Measurements from ENCODE around the gene SERINC1. TPM values are rescaled to one million over a fixed set of nuclear protein-coding genes. Genes with fewer than 3 reads are reported as not detected.

SERINC1 gene
- total and polyA plus RNA-seq, 9 of the 15 experiments (the other 6 are each of a cell fraction or from before 2014, with no cell fraction given) = 28.8 to 64.6 (median 39.7) TPM

DNA sequence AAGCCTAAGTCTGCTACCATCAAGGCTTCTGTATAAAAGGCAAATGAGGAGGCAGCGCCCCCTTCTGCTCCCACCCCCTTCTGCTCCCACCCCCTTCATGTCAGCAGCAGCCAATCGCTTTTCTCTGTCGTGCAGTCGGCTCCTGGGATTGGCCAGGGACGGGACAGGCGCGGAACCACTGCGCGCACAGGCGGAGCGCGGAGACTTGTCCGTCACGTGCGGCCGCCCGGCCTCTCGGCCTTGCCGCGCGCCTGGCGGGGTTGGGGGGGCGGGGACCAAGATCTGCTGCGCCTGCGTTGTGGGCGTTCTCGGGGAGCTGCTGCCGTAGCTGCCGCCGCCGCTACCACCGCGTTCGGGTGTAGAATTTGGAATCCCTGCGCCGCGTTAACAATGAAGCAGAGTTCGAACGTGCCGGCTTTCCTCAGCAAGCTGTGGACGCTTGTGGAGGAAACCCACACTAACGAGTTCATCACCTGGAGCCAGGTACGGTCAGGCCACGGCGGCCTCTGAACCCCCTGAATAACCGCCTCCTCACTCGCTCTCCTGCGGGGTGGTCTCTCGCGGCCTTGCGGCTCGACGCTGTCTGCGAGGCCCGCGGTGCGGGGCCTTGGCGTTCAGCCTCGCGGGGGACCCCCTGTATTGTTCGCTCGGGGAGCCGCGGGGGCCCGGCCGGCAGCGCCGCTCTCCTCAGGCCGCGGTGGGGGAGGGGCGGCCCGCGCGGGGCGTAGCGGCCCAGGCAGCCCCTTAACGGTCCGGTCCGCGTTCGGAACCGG is 72.1 kb downstream of the SERINC1 start, which contains the start of gene HSF2 (continued):
- TF ChIP-seq, protein P1, sequence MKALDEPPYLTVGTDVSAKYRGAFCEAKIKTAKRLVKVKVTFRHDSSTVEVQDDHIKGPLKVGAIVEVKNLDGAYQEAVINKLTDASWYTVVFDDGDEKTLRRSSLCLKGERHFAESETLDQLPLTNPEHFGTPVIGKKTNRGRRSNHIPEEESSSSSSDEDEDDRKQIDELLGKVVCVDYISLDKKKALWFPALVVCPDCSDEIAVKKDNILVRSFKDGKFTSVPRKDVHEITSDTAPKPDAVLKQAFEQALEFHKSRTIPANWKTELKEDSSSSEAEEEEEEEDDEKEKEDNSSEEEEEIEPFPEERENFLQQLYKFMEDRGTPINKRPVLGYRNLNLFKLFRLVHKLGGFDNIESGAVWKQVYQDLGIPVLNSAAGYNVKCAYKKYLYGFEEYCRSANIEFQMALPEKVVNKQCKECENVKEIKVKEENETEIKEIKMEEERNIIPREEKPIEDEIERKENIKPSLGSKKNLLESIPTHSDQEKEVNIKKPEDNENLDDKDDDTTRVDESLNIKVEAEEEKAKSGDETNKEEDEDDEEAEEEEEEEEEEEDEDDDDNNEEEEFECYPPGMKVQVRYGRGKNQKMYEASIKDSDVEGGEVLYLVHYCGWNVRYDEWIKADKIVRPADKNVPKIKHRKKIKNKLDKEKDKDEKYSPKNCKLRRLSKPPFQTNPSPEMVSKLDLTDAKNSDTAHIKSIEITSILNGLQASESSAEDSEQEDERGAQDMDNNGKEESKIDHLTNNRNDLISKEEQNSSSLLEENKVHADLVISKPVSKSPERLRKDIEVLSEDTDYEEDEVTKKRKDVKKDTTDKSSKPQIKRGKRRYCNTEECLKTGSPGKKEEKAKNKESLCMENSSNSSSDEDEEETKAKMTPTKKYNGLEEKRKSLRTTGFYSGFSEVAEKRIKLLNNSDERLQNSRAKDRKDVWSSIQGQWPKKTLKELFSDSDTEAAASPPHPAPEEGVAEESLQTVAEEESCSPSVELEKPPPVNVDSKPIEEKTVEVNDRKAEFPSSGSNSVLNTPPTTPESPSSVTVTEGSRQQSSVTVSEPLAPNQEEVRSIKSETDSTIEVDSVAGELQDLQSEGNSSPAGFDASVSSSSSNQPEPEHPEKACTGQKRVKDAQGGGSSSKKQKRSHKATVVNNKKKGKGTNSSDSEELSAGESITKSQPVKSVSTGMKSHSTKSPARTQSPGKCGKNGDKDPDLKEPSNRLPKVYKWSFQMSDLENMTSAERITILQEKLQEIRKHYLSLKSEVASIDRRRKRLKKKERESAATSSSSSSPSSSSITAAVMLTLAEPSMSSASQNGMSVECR (CRISPR knock-in tag; IDR thresholded peaks at IDR 0.05) = peak; percentile 66; the same call in 1 of the 2 replicates
- TF ChIP-seq RBM39 (optimal IDR thresholded peaks at IDR 0.05; ENCODE audit: low read depth, low read length) (no peak), ZC3H8 (IDR thresholded peaks at IDR 0.05) (no peak), PCBP1 (IDR thresholded peaks at IDR 0.05; ENCODE audit: low read depth, low read length, poor library complexity, severe bottlenecking) (no peak), GTF2F1 (IDR thresholded peaks at IDR 0.05; ENCODE audit: low read depth, low read length) (no peak), KLF6 (CRISPR knock-in tag; IDR thresholded peaks at IDR 0.05; ENCODE audit: borderline replicate concordance) (no peak), ARID1B (IDR thresholded peaks at IDR 0.05) (no peak), RBFOX2 (IDR thresholded peaks at IDR 0.05; ENCODE audit: low read depth, low read length) (peak; percentile 84), MTA1 (IDR thresholded peaks at IDR 0.05; ENCODE audit: borderline replicate concordance) (no peak), NFE2 (IDR thresholded peaks at IDR 0.05; ENCODE audit: low read depth) (no peak), PRMT5 (CRISPR knock-in tag; IDR thresholded peaks at IDR 0.05) (no peak), FOS (IDR thresholded peaks at IDR 0.05; ENCODE audit: extremely low read depth, insufficient read length) (peak; percentile 91), PHB2 (IDR thresholded peaks at IDR 0.05; ENCODE audit: low read depth) (no peak), MXI1 (IDR thresholded peaks at IDR 0.05; ENCODE audit: low read depth, low read length) (0 out of 2 replicates have a peak, but pooled peaks have one; percentile 10)
- TF ChIP-seq, protein P2, sequence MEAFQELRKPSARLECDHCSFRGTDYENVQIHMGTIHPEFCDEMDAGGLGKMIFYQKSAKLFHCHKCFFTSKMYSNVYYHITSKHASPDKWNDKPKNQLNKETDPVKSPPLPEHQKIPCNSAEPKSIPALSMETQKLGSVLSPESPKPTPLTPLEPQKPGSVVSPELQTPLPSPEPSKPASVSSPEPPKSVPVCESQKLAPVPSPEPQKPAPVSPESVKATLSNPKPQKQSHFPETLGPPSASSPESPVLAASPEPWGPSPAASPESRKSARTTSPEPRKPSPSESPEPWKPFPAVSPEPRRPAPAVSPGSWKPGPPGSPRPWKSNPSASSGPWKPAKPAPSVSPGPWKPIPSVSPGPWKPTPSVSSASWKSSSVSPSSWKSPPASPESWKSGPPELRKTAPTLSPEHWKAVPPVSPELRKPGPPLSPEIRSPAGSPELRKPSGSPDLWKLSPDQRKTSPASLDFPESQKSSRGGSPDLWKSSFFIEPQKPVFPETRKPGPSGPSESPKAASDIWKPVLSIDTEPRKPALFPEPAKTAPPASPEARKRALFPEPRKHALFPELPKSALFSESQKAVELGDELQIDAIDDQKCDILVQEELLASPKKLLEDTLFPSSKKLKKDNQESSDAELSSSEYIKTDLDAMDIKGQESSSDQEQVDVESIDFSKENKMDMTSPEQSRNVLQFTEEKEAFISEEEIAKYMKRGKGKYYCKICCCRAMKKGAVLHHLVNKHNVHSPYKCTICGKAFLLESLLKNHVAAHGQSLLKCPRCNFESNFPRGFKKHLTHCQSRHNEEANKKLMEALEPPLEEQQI (IDR thresholded peaks at IDR 0.05) = peak; percentile 49; the same call in 1 of the 2 replicates
- TF ChIP-seq, protein P3, sequence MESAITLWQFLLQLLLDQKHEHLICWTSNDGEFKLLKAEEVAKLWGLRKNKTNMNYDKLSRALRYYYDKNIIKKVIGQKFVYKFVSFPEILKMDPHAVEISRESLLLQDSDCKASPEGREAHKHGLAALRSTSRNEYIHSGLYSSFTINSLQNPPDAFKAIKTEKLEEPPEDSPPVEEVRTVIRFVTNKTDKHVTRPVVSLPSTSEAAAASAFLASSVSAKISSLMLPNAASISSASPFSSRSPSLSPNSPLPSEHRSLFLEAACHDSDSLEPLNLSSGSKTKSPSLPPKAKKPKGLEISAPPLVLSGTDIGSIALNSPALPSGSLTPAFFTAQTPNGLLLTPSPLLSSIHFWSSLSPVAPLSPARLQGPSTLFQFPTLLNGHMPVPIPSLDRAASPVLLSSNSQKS (CRISPR knock-in tag; IDR thresholded peaks at IDR 0.05) = no peak
- TF ChIP-seq, protein P4, sequence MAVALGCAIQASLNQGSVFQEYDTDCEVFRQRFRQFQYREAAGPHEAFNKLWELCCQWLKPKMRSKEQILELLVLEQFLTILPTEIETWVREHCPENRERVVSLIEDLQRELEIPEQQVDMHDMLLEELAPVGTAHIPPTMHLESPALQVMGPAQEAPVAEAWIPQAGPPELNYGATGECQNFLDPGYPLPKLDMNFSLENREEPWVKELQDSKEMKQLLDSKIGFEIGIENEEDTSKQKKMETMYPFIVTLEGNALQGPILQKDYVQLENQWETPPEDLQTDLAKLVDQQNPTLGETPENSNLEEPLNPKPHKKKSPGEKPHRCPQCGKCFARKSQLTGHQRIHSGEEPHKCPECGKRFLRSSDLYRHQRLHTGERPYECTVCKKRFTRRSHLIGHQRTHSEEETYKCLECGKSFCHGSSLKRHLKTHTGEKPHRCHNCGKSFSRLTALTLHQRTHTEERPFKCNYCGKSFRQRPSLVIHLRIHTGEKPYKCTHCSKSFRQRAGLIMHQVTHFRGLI (CRISPR knock-in tag; IDR thresholded peaks at IDR 0.05) = no peak
- TF ChIP-seq, protein P5, sequence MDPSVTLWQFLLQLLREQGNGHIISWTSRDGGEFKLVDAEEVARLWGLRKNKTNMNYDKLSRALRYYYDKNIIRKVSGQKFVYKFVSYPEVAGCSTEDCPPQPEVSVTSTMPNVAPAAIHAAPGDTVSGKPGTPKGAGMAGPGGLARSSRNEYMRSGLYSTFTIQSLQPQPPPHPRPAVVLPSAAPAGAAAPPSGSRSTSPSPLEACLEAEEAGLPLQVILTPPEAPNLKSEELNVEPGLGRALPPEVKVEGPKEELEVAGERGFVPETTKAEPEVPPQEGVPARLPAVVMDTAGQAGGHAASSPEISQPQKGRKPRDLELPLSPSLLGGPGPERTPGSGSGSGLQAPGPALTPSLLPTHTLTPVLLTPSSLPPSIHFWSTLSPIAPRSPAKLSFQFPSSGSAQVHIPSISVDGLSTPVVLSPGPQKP (CRISPR knock-in tag; IDR thresholded peaks at IDR 0.05) = no peak
